OCI-LY3 (cell line): ENCODE measurements around the gene CLMP.

Experiments used
- H2AFZ ChIP-seq: fragments of 200-600, 300-600 bp; shearing (Covaris generic); 2 replicates; pipeline ENCODE4 v1.6.0; 2014; ENCODE audit warnings: antibody characterized with exemption, low read depth, low read length
- H3K27ac ChIP-seq: fragments of 200-600, 300-600 bp; sonication (generic); 2 replicates; pipeline ENCODE4 v1.5.1; 2014; ENCODE audit warnings: mild to moderate bottlenecking, low read length, moderate library complexity, mixed read lengths
- H3K27me3 ChIP-seq: fragments of 200-600, 300-600 bp; sonication (generic); 2 replicates; pipeline ENCODE4 v1.6.1; 2014; ENCODE audit warnings: low read depth, low read length, mixed read lengths
- H3K36me3 ChIP-seq: fragments of 200-600, 300-600 bp; sonication (generic); replicated peaks from 2 replicates; pipeline ENCODE3; 2014; ENCODE audit warnings: low read depth, low read length, mixed read lengths
- H3K4me1 ChIP-seq: fragments of 300-600, 200-600 bp; sonication (generic); 2 replicates; pipeline ENCODE4 v1.6.1; 2014; ENCODE audit warnings: low read length, mixed read lengths
- H3K4me2 ChIP-seq: fragments of 200-600, 300-600 bp; sonication (generic); 2 replicates; pipeline ENCODE4 v1.6.1; 2014; ENCODE audit warnings: low read length, mixed read lengths
- H3K4me3 ChIP-seq: fragments of 300-600, 200-600 bp; sonication (generic); 2 replicates; pipeline ENCODE4 v1.5.1; 2014; ENCODE audit warnings: antibody characterized with exemption, mild to moderate bottlenecking, low read length, moderate library complexity
- H3K79me2 ChIP-seq: fragments of 300-600, 200-600 bp; shearing (Covaris generic); 2 replicates; pipeline ENCODE4 v1.6.1; 2014; ENCODE audit warnings: mild to moderate bottlenecking, low read length, mixed read lengths
- H3K9ac ChIP-seq: fragments of 300-600, 200-600 bp; shearing (Covaris generic); 2 replicates; pipeline ENCODE4 v1.6.0; 2014; ENCODE audit warnings: mild to moderate bottlenecking, low read length, moderate library complexity
- H3K9me3 ChIP-seq: fragments of 200-600, 300-600 bp; shearing (Covaris generic); 2 replicates; pipeline ENCODE4 v1.6.1; 2014; ENCODE audit warnings: low read length, mixed read lengths; ENCODE audit not compliant: insufficient read depth
- H4K20me1 ChIP-seq: fragments of 200-600, 300-600 bp; sonication (generic); 2 replicates; pipeline ENCODE4 v1.6.1; 2016; ENCODE audit warnings: low read length, mixed read lengths; ENCODE audit not compliant: insufficient read depth
- EZH2phosphoT487 ChIP-seq: fragments of 200-600 bp; shearing (Covaris generic); IDR thresholded peaks from 2 replicates; pipeline ENCODE4 v1.6.1; 2018; ENCODE audit warnings: antibody characterized with exemption, mixed run types, low read depth
- TF ChIP-seq, protein P1 (sequence below): fragments of 200-600, 300-600 bp; sonication (generic); IDR thresholded peaks from 2 replicates; pipeline ENCODE4 v1.5.1; 2014; ENCODE audit warnings: antibody characterized with exemption, low read length, low read depth

The CLMP gene

GRCh38 chr11:123190518-123190917 is 4.5 kb downstream of the CLMP start:
- H4K20me1 ChIP-seq: no peaks in the 10 kb centered on the region
- H3K9me3 ChIP-seq: no peaks in the 10 kb centered on the region
- H3K27ac ChIP-seq: no peak overlapping the region
- H2AFZ ChIP-seq: no peak overlapping the region
- H3K4me2 ChIP-seq: no peak overlapping the region
- H3K79me2 ChIP-seq: no peaks in the 10 kb centered on the region
- TF ChIP-seq EZH2phosphoT487: no peak
- TF ChIP-seq, protein P1, sequence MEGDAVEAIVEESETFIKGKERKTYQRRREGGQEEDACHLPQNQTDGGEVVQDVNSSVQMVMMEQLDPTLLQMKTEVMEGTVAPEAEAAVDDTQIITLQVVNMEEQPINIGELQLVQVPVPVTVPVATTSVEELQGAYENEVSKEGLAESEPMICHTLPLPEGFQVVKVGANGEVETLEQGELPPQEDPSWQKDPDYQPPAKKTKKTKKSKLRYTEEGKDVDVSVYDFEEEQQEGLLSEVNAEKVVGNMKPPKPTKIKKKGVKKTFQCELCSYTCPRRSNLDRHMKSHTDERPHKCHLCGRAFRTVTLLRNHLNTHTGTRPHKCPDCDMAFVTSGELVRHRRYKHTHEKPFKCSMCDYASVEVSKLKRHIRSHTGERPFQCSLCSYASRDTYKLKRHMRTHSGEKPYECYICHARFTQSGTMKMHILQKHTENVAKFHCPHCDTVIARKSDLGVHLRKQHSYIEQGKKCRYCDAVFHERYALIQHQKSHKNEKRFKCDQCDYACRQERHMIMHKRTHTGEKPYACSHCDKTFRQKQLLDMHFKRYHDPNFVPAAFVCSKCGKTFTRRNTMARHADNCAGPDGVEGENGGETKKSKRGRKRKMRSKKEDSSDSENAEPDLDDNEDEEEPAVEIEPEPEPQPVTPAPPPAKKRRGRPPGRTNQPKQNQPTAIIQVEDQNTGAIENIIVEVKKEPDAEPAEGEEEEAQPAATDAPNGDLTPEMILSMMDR: no peak
- no peak overlapping the region for H3K9ac ChIP-seq
- H3K4me1 ChIP-seq: no peaks in the 10 kb centered on the region
- H3K36me3 ChIP-seq: no peaks in the 10 kb centered on the region
- H3K27me3 ChIP-seq: peaks cover 53% of the 10 kb centered on the region
- H3K4me3 ChIP-seq: no peak overlapping the region

GRCh38 chr11:123188508-123189165 is 6.4 kb downstream of the CLMP start:
- Histone ChIP-seq H3K9me3 (no peaks in the 10 kb centered on the region), H2AFZ (no peak overlapping the region), H3K27me3 (peaks cover 59% of the 10 kb centered on the region), H3K27ac (no peak overlapping the region), H4K20me1 (no peaks in the 10 kb centered on the region), H3K36me3 (no peaks in the 10 kb centered on the region), H3K4me3 (no peak overlapping the region), H3K79me2 (no peaks in the 10 kb centered on the region), H3K9ac (no peak overlapping the region), H3K4me2 (no peak overlapping the region), H3K4me1 (peaks cover 6% of the 10 kb centered on the region)
- no peak for TF ChIP-seq EZH2phosphoT487
- TF ChIP-seq, protein P1: no peak

DNA sequence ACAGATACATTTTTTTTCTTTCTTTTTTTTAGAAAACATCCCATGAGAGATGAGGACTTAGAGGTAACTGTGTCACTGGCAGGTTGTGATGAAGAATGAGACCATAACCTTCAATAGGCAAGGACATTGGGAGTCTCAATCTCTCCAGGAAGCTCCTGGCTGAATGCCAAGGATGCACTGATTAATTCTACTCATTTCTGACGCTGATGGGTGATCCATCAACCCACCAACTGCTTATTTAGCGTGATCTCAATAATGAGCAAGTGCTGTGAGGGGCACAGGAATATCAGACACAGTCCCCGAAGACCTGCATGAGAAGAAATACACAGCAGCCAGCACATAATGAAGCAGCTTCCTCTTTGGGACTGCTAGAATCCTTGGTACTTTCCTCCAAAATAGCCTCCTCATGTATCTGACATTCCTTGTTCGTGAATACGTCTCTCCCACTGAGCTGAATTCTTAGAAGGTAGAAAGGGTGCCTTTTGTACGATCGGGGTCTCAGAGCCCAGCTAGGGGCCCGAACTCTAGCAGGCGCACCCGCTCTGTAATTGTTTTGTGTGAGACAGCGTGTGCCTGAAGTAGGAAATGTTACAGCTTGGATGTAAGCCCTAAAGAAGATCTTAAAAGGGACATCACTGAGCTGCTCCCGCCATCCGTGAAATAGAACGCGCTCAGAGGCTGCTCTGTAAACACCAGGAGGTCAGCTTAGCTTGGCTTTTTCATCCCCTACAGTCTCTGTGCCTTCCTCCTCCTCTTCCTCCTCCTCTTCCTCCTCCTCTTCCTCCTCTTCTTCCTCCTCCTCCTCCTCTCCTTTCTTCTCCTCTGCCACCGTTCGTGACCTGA is 7.2 kb downstream of the CLMP start:
- Histone ChIP-seq H3K27ac (no peak overlapping the region), H4K20me1 (no peaks in the 10 kb centered on the region), H2AFZ (no peak overlapping the region), H3K27me3 (peaks cover 54% of the 10 kb centered on the region), H3K79me2 (no peaks in the 10 kb centered on the region), H3K4me1 (peaks cover 9% of the 10 kb centered on the region), H3K4me3 (no peak overlapping the region), H3K9me3 (no peaks in the 10 kb centered on the region), H3K36me3 (no peaks in the 10 kb centered on the region), H3K4me2 (no peak overlapping the region), H3K9ac (no peak overlapping the region)
- TF ChIP-seq EZH2phosphoT487: no peak
- TF ChIP-seq, protein P1: no peak

- Histone ChIP-seq H3K4me3 (no peak overlapping the region), H4K20me1 (no peaks in the 10 kb centered on the region), H3K27ac (no peak overlapping the region), H2AFZ (no peak overlapping the region), H3K27me3 (peaks cover 51% of the 10 kb centered on the region), H3K79me2 (no peaks in the 10 kb centered on the region), H3K36me3 (no peaks in the 10 kb centered on the region), H3K9me3 (no peaks in the 10 kb centered on the region), H3K9ac (no peak overlapping the region), H3K4me1 (peaks cover 9% of the 10 kb centered on the region), H3K4me2 (no peak overlapping the region)
- TF ChIP-seq, protein P1: no peak
- no peak for TF ChIP-seq EZH2phosphoT487
These were observed 7.8 kb downstream of the CLMP start for GRCh38 chr11:123187248-123187647.
